Activated B cell treated with CpG ODN at 0.5 μM for 24 hours (primary cell): ENCODE measurements around the gene ASCL2. TPM values are rescaled to one million over a fixed set of nuclear protein-coding genes. Genes with fewer than 3 reads are reported as not detected.

Source experiments
- ATAC-seq: fragments of 200-7000 bp; cut with Tn5 transposase; one replicate; pipeline ENCODE4 v1.10.0; 2021; ENCODE audit warnings: low read depth, mild to moderate bottlenecking, moderate library complexity
- CTCF ChIA-PET: fragments of 350-600 bp; sonication (Branson Sonifier 250); formaldehyde crosslinking; loops from one replicate; lab custom pipeline; 2021; ENCODE audit warnings: antibody characterized with exemption; lab: Charles Lee
- POLR2A ChIA-PET: fragments of 350-600 bp; sonication (Branson Sonifier 250); formaldehyde crosslinking; loops from one replicate; lab custom pipeline; 2021; ENCODE audit warnings: antibody characterized with exemption; lab: Charles Lee
- DNase-seq: peaks from one replicate; pipeline ENCODE4 v3.0.0; 2022
- H3K27ac Mint-ChIP-seq: one replicate; pipeline ENCODE4 v1.8.0; 2020; ENCODE audit warnings: mixed read lengths
- H3K27me3 Mint-ChIP-seq: one replicate; pipeline ENCODE4 v1.8.0; 2021; ENCODE audit warnings: mixed read lengths
- H3K36me3 Mint-ChIP-seq: one replicate; pipeline ENCODE4 v1.8.0; 2021; ENCODE audit warnings: low read depth, mixed read lengths
- H3K4me1 Mint-ChIP-seq: one replicate; pipeline ENCODE4 v1.8.0; 2021; ENCODE audit warnings: mixed read lengths
- H3K4me3 Mint-ChIP-seq: one replicate; pipeline ENCODE4 v1.8.0; 2020; ENCODE audit warnings: mild to moderate bottlenecking, mixed read lengths
- H3K9me3 Mint-ChIP-seq: one replicate; pipeline ENCODE4 v1.8.0; 2020; ENCODE audit warnings: mixed read lengths
- CTCF ChIP-seq: fragments of 200-600 bp; IDR thresholded peaks from one replicate; pipeline ENCODE4 v1.8.0; 2022; ENCODE audit warnings: antibody characterized with exemption, mild to moderate bottlenecking
- intact Hi-C: fragments of 100-400 bp; cut with micrococcal nuclease; formaldehyde crosslinking; loops from one replicate; pipeline ENCODE4 v1.15.1; 2024
- total RNA-seq: library from RNA; stranded (reverse); gene quantifications from 2 replicates; pipeline ENCODE4 v1.2.3, GENCODE V29; 2022

Gene ASCL2
- total RNA-seq, 1 donor from 2014 or later: 1.3 TPM

DNA sequence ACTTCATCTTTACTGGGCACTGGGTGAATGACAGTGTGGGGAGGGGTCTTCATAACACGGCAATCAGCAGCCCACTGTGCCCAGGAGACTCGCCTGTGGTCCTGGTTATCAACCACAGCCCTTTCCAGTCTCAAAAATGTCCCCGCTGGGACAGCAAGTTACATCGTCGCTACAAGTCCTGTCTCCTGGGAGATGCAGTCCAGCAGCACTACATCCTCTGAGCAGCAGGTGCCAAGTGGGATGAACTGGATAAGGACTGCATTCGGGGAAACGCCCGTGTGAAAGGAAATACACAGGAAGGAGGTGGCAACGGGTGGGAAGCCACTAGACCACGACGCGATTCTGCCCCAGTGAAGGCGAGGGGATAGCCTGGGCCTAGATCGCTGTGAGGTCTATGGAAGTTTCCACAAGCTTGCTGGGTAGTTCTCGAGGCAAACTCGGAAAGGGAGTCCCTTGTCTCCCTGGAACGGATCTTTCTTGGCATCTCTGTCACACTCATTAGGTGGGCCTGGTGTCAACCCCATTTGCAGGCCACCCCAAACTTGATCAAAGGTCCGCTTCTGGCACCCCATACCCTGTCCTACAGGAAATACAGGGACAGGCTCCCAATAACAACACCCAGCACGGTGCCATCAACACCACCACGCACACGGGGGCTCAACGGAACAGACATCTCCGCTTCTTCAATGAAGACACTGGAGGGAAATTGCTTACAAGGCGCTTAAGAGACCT, 4.4 kb downstream of the ASCL2 start:
- ATAC-seq (no peak), DNase-seq (no peak)
- TF ChIP-seq CTCF: no peak
- ChIA-PET POLR2A (interaction anchor here (1.2 kb wide), 1 partner anchor 112 kb away, joined by 3 read pairs; no protein-coding TSS in a partner anchor), CTCF (interaction anchor here (0.9 to 1.1 kb wide), 2 partner anchors 16 to 40 kb away, joined by 3 to 4 read pairs; no protein-coding TSS in a partner anchor)
- H3K36me3 Mint-ChIP-seq: no peaks in the 10 kb centered on the region
- peaks cover 2% of the 10 kb centered on the region for H3K27me3 Mint-ChIP-seq
- intact Hi-C loops: loop anchor here (1.0 to 5.0 kb wide), 4 partner anchors 69 to 414 kb away; partner anchors contain the start of genes LSP1 and TSSC4
- peaks cover 38% of the 10 kb centered on the region for H3K4me1 Mint-ChIP-seq
- peak overlapping the region; percentile 76 for H3K27ac Mint-ChIP-seq
- no peaks in the 10 kb centered on the region for H3K9me3 Mint-ChIP-seq
- H3K4me3 Mint-ChIP-seq: peak overlapping the region; percentile 42

DNA sequence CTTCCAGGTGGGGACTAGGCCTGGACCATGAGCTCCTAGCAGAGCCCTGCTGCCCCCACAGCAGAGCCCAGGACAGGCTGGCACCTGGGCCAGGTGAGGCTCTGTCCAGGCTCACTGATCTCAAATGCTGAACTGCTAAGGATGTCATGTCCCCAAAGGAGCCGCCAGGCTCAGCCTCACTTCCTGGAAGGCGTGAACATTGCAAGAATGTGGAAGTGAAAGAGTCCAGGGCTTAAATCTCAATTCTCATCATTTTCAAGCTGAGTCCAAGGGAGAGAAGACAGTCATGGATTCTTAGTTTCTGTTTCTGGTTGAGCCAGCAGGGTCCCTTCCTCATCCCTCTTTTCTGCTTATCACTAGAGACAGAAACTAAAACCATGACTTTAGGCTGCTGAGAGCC, 5.0 kb downstream of the ASCL2 start:
- peak; percentile 51 for ATAC-seq
- ChIA-PET POLR2A (interaction anchor here (1.2 kb wide), 1 partner anchor 112 kb away, joined by 3 read pairs; no protein-coding TSS in a partner anchor), CTCF (interaction anchor here (0.9 to 1.1 kb wide), 2 partner anchors 17 to 41 kb away, joined by 3 to 4 read pairs; no protein-coding TSS in a partner anchor)
- H3K27me3 Mint-ChIP-seq: no peaks in the 10 kb centered on the region
- no peak for TF ChIP-seq CTCF
- DNase-seq: no peak
- peak overlapping the region; percentile 76 for H3K27ac Mint-ChIP-seq
- H3K9me3 Mint-ChIP-seq: no peaks in the 10 kb centered on the region
- H3K4me1 Mint-ChIP-seq: peaks cover 34% of the 10 kb centered on the region
- H3K4me3 Mint-ChIP-seq: peak overlapping the region; percentile 42
- intact Hi-C loops: loop anchor here (1.0 to 5.0 kb wide), 4 partner anchors 69 to 413 kb away; partner anchors contain the start of genes LSP1 and TSSC4
- no peaks in the 10 kb centered on the region for H3K36me3 Mint-ChIP-seq

- H3K27ac Mint-ChIP-seq: peak overlapping the region; percentile 30
- intact Hi-C loops: loop anchor here (1.0 to 5.0 kb wide), 4 partner anchors 68 to 412 kb away; partner anchors contain the start of genes LSP1 and TSSC4
Observed at GRCh38 chr11:2264366-2265053, 5.9 kb downstream of the ASCL2 start.

DNA sequence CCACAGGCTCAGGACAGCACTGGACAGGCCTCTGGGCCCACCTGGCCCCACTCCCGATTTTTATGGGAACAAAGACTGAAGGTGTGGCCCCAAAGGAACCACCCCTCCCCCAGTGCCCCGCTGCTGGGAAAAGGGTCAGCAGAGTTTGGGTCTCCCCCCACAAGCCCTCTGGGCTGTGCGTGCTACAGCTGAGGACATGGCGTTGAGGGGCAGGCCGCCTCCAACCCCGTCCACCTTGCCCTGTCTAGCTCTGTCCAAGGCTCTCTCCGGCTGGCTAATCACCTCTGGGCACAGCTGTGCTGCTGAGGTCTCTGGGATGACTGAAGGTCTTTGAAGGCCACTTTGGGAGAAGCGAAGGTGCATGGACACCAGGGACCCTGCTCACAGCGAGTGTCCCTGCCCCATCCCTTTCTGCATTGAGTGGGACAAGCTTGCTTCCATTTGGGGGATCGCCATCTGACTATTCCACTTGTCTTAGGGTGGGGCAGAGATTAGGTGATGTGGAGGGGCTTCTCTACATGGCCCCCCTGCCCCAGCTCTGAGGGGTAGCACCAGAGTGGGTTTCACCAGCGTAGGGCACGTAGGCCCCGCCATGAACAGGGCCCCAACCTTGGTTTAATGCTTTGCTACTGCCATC, 6.5 kb downstream of the ASCL2 start:
- H3K36me3 Mint-ChIP-seq: no peaks in the 10 kb centered on the region
- DNase-seq: no peak
- CTCF ChIA-PET: no interaction called here

More at GRCh38 chr11:2264366-2265053, 5.9 kb downstream of the ASCL2 start:
- no peak for ATAC-seq
- H3K36me3 Mint-ChIP-seq: no peaks in the 10 kb centered on the region
- H3K27me3 Mint-ChIP-seq: no peaks in the 10 kb centered on the region
- ChIA-PET CTCF (interaction anchor here (1.1 kb wide), 1 partner anchor 17 kb away, joined by 3 read pairs; no protein-coding TSS in a partner anchor), POLR2A (no interaction called here)
- TF ChIP-seq CTCF: no peak
- H3K9me3 Mint-ChIP-seq: no peaks in the 10 kb centered on the region
- H3K4me1 Mint-ChIP-seq: peaks cover 34% of the 10 kb centered on the region
- no peak for DNase-seq
- H3K4me3 Mint-ChIP-seq: no peak overlapping the region

More for the DNA sequence above, 6.5 kb downstream of the ASCL2 start:
- H3K27me3 Mint-ChIP-seq: no peaks in the 10 kb centered on the region
- TF ChIP-seq CTCF: no peak
- H3K4me1 Mint-ChIP-seq: peaks cover 34% of the 10 kb centered on the region
- POLR2A ChIA-PET: no interaction called here
- no peak overlapping the region for H3K27ac Mint-ChIP-seq
- no peak overlapping the region for H3K4me3 Mint-ChIP-seq
- H3K9me3 Mint-ChIP-seq: no peaks in the 10 kb centered on the region
- intact Hi-C loops: loop anchor here (2.0 kb wide), 1 partner anchor 67 kb away; no protein-coding TSS in a partner anchor
- no peak for ATAC-seq
